OCI-LY3 (cell line): ENCODE data around the gene AMACR.

Experiments
- CTCF ChIP-seq: fragments of 200-600, 300-600 bp; sonication (generic); IDR thresholded peaks from 2 replicates; pipeline ENCODE4 v1.5.1; 2014; ENCODE audit warnings: antibody characterized with exemption, low read length, low read depth
- EZH2phosphoT487 ChIP-seq: fragments of 200-600 bp; shearing (Covaris generic); IDR thresholded peaks from 2 replicates; pipeline ENCODE4 v1.6.1; 2018; ENCODE audit warnings: antibody characterized with exemption, mixed run types, low read depth

- TF ChIP-seq CTCF (no peak), EZH2phosphoT487 (no peak)
Measured at GRCh38 chr5:34054400-34054729, 46.5 kb upstream of the AMACR start.
